ENCODE results near the gene UBR2.

Gene UBR2

DNA sequence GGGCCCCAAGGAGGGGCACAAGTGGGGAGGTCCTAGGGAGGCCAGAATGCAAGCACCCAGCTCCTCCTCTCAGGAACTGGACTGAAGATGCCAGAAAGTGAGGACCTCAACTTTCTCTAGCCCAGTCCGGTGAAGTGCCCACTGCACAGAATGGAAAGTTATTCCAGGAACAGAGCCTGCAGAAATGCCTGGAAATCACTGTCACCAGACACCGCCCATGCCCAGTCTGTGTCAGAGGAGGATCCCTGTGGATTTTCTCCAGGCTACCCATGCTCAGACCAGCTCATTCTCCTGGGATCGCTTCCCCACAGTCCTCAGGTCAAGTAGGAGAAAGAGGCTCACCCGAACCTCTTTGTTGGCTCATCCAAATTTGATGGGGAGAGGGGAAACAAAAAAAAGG, 152.0 kb downstream of the UBR2 start:
- no peaks in the 10 kb centered on the region for H3K4me1 ChIP-seq (ENCODE audit: insufficient read depth, low read length)
- H3K79me2 ChIP-seq (ENCODE audit: insufficient read depth, low read length) = no peaks in the 10 kb centered on the region
- no peak overlapping the region for H3K4me2 ChIP-seq (ENCODE audit: insufficient read depth, low read length)
- no peak overlapping the region for H3K9ac ChIP-seq (ENCODE audit: low read depth, low read length)
- H3K27me3 ChIP-seq (ENCODE audit: insufficient read depth, low read length, poor library complexity) = peaks cover 4% of the 10 kb centered on the region
- no peak overlapping the region for H2AFZ ChIP-seq (ENCODE audit: low read depth, low read length)
- ATAC-seq (ENCODE audit: insufficient read depth, low read depth) (no peak), DNase-seq (no peak)
- no peak overlapping the region for H3K27ac ChIP-seq (ENCODE audit: low read length)
- H3K36me3 ChIP-seq (ENCODE audit: insufficient read depth, low read length) = no peaks in the 10 kb centered on the region
- TF ChIP-seq EZH2 (IDR thresholded peaks at IDR 0.05; ENCODE audit: borderline replicate concordance, low read depth, low read length, severe bottlenecking) (no peak), CTCF (IDR thresholded peaks at IDR 0.05; ENCODE audit: borderline replicate concordance, extremely low read depth, low read length, poor library complexity, severe bottlenecking) (no peak)
- H3K9me3 ChIP-seq (ENCODE audit: insufficient read depth, low read length, severe bottlenecking) = no peaks in the 10 kb centered on the region
- no peak overlapping the region for H3K4me3 ChIP-seq (ENCODE audit: low read depth in 1 of 2, low read length in 2 of 2)
- no peaks in the 10 kb centered on the region for H4K20me1 ChIP-seq (ENCODE audit: insufficient read depth, low read length)

DNA sequence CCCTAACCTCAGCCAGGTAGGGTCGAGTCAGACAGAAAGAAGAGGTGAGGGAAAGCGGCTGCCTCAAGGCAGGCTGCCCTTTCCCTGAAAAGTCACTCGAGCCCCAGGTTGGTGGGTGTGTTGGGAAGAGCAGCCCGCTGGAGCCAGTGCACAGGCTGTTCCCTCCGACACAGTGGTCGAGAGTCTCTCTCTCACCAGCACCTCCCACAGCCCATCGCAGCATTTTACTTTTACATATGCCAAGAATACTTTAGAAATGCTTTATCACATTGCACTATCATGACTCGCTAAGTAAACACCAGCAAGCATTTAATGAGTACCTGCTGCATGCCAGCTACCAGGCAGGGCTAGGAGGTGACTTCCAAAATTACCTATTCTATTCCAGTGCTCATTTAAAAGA, 156.9 kb downstream of the UBR2 start:
- Histone ChIP-seq H2AFZ (ENCODE audit: low read depth, low read length) (no peak overlapping the region), H3K27me3 (ENCODE audit: insufficient read depth, low read length, poor library complexity) (peaks cover 7% of the 10 kb centered on the region), H4K20me1 (ENCODE audit: insufficient read depth, low read length) (no peaks in the 10 kb centered on the region), H3K79me2 (ENCODE audit: insufficient read depth, low read length) (no peaks in the 10 kb centered on the region), H3K4me3 (ENCODE audit: low read depth in 1 of 2, low read length in 2 of 2) (no peak overlapping the region), H3K9me3 (ENCODE audit: insufficient read depth, low read length, severe bottlenecking) (no peaks in the 10 kb centered on the region), H3K9ac (ENCODE audit: low read depth, low read length) (no peak overlapping the region), H3K36me3 (ENCODE audit: insufficient read depth, low read length) (no peaks in the 10 kb centered on the region), H3K27ac (ENCODE audit: low read length) (no peak overlapping the region), H3K4me1 (ENCODE audit: insufficient read depth, low read length) (no peaks in the 10 kb centered on the region), H3K4me2 (ENCODE audit: insufficient read depth, low read length) (no peak overlapping the region)
- TF ChIP-seq CTCF (IDR thresholded peaks at IDR 0.05; ENCODE audit: borderline replicate concordance, extremely low read depth, low read length, poor library complexity, severe bottlenecking) (no peak), EZH2 (IDR thresholded peaks at IDR 0.05; ENCODE audit: borderline replicate concordance, low read depth, low read length, severe bottlenecking) (no peak)
- DNase-seq = no peak
- no peak for ATAC-seq (ENCODE audit: insufficient read depth, low read depth)

- Histone ChIP-seq H3K27me3 (ENCODE audit: insufficient read depth, low read length, poor library complexity) (peaks cover 7% of the 10 kb centered on the region), H3K9me3 (ENCODE audit: insufficient read depth, low read length, severe bottlenecking) (no peaks in the 10 kb centered on the region), H2AFZ (ENCODE audit: low read depth, low read length) (no peak within 1 kb of the TSS), H3K79me2 (ENCODE audit: insufficient read depth, low read length) (no peaks in the 10 kb centered on the region), H3K27ac (ENCODE audit: low read length) (no peak within 1 kb of the TSS), H3K4me1 (ENCODE audit: insufficient read depth, low read length) (peaks cover 10% of the 10 kb centered on the region), H3K9ac (ENCODE audit: low read depth, low read length) (no peak within 1 kb of the TSS), H3K4me3 (ENCODE audit: low read depth in 1 of 2, low read length in 2 of 2) (no peak within 1 kb of the TSS), H4K20me1 (ENCODE audit: insufficient read depth, low read length) (no peaks in the 10 kb centered on the region), H3K36me3 (ENCODE audit: insufficient read depth, low read length) (no peaks in the 10 kb centered on the region), H3K4me2 (ENCODE audit: insufficient read depth, low read length) (no peak within 1 kb of the TSS)
- TF ChIP-seq CTCF (IDR thresholded peaks at IDR 0.05; ENCODE audit: borderline replicate concordance, extremely low read depth, low read length, poor library complexity, severe bottlenecking) (no peak), EZH2 (IDR thresholded peaks at IDR 0.05; ENCODE audit: borderline replicate concordance, low read depth, low read length, severe bottlenecking) (no peak)
- ATAC-seq (ENCODE audit: insufficient read depth, low read depth) = no peak
- no peak for DNase-seq
Measured at GRCh38 chr6:42722497-42722896, 158.7 kb downstream of the UBR2 start, which contains the start of gene PRPH2. TSS of gene PRPH2 (minus strand) at chr6:42722597. CDS start at chr6:42722334, 263 bp downstream.

- Histone ChIP-seq H2AFZ (ENCODE audit: low read depth, low read length) (no peak overlapping the region), H3K9me3 (ENCODE audit: insufficient read depth, low read length, severe bottlenecking) (no peaks in the 10 kb centered on the region), H3K9ac (ENCODE audit: low read depth, low read length) (no peak overlapping the region), H3K79me2 (ENCODE audit: insufficient read depth, low read length) (no peaks in the 10 kb centered on the region), H4K20me1 (ENCODE audit: insufficient read depth, low read length) (no peaks in the 10 kb centered on the region), H3K27me3 (ENCODE audit: insufficient read depth, low read length, poor library complexity) (peaks cover 7% of the 10 kb centered on the region), H3K36me3 (ENCODE audit: insufficient read depth, low read length) (no peaks in the 10 kb centered on the region), H3K4me2 (ENCODE audit: insufficient read depth, low read length) (no peak overlapping the region), H3K4me3 (ENCODE audit: low read depth in 1 of 2, low read length in 2 of 2) (no peak overlapping the region), H3K4me1 (ENCODE audit: insufficient read depth, low read length) (peaks cover 10% of the 10 kb centered on the region), H3K27ac (ENCODE audit: low read length) (no peak overlapping the region)
- no peak for TF ChIP-seq EZH2 (IDR thresholded peaks at IDR 0.05; ENCODE audit: borderline replicate concordance, low read depth, low read length, severe bottlenecking)
- TF ChIP-seq CTCF (IDR thresholded peaks at IDR 0.05; ENCODE audit: borderline replicate concordance, extremely low read depth, low read length, poor library complexity, severe bottlenecking) = no peak
- DNase-seq = no peak
- no peak for ATAC-seq (ENCODE audit: insufficient read depth, low read depth)
Measured at GRCh38 chr6:42724825-42725224, 161.0 kb downstream of the UBR2 start.
